Epithelial cell of proximal tubule (primary cell): Measurements from ENCODE around the gene BICDL2. TPM values are rescaled to one million over a fixed set of nuclear protein-coding genes. Genes with fewer than 3 reads are reported as not detected.

Experiments
- DNase-seq: peaks from one replicate; pipeline ENCODE4 v3.0.0-alpha.2; 2011; ENCODE audit warnings: low read depth
- H3K4me3 ChIP-seq: 2 replicates; pipeline ENCODE4 v1.5.1; 2011; ENCODE audit warnings: low read depth, mild to moderate bottlenecking, low read length
- total RNA-seq: library from RNA; depleted of rRNA; stranded (reverse); fragments of >200 nt; gene quantifications from 2 replicates; pipeline ENCODE4 v1.2.3, GENCODE V29; 2015
- TF ChIP-seq, protein P1 (sequence below): conservative IDR thresholded peaks from 2 replicates; pipeline ENCODE4 v1.5.1; 2012; ENCODE audit warnings: low read depth, mild to moderate bottlenecking, low read length

The BICDL2 gene
- total RNA-seq, 1 donor from 2014 or later = 4.6 TPM

DNA sequence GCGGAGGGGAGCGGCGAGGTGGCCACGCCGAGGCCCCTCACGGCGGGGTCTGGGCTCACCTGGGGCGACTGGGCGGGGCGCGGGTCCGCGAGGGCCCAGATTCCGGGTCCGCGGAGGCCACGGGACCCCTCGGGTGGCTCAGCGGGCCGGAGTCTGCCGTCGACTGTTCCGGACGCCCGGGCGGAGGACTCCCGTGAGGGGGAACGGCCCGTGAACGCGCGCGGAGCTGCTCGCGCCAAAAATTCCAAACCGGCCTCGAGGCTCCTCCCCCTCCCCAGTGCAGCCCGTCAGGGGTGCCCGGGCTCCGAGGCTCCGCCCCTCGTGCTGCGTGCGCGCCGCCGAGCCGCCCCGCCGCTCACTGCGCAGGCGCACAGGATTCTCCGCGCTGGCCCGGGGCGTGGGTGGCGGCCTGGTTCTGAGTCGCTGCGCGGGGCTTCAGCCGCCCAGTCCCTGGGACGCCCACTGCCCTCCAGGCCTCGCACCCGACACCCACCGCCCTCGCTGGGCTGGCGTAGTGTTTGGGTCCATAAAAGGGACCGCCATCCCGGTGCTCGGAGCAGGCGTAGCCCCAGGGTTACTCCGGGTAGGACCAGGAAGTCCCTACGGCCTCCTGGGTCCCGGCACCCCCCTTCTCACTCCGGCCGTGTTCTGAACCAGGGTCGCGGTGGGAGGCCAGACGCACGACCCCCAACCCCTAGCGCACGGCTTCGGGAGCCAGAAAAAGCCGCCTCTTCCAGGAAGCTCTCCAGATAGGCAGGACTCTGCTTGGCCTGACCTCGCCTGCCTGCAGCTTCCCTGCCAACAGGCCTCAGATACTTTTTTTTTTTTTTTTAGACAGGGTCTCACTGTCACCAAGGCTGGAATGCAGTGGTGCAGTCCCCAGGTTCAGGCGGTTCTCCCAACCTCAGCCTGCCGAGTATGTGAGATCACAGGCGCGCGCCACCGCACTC, 56.2 kb downstream of the BICDL2 start, which contains the start of gene PKMYT1:
Gene PKMYT1, minus strand, starts transcription at position 220 of the 950 bp plus-strand sequence. CDS start 789 bp downstream, outside the sequence.
- TF ChIP-seq, protein P1, sequence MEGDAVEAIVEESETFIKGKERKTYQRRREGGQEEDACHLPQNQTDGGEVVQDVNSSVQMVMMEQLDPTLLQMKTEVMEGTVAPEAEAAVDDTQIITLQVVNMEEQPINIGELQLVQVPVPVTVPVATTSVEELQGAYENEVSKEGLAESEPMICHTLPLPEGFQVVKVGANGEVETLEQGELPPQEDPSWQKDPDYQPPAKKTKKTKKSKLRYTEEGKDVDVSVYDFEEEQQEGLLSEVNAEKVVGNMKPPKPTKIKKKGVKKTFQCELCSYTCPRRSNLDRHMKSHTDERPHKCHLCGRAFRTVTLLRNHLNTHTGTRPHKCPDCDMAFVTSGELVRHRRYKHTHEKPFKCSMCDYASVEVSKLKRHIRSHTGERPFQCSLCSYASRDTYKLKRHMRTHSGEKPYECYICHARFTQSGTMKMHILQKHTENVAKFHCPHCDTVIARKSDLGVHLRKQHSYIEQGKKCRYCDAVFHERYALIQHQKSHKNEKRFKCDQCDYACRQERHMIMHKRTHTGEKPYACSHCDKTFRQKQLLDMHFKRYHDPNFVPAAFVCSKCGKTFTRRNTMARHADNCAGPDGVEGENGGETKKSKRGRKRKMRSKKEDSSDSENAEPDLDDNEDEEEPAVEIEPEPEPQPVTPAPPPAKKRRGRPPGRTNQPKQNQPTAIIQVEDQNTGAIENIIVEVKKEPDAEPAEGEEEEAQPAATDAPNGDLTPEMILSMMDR = no peak
- no peak for DNase-seq
- H3K4me3 ChIP-seq = peak within 1 kb of the TSS; percentile 90

DNA sequence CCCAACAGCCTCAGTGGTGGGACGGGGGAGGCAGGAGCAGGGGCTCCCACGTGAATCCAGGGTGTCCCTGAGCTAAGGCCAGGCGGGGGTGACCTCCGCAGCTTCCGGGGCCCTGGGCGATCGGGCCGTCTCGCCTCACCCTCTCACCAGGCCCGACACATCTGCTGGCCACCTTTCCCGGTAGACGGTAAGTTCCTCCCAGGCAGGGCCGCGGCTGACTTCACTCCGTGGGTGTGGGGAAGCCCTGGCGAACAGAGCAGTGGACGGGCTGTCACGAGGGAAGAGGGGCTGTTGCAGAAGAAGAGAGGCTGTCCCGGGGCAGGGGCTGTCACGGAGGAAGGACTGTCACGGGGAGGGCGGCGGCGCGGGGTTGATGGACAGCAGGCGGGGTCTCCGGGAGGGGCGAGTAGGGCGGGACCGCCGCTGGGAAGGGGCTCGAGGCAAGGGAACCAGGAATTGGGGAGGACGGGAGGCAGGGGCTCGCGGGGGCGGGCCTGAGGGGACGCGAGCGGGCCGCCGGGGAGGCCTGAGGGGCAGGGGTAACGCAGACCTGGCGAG, 57.0 kb downstream of the BICDL2 start:
- TF ChIP-seq, protein P1 = no peak
- H3K4me3 ChIP-seq = peak overlapping the region; percentile 90
- no peak for DNase-seq

Other genes starting within 250 kb of the BICDL2 start
- gene PRSS33, start 249.4 kb downstream of the BICDL2 start, total RNA-seq = not detected in 2 replicates
- gene PRSS41, start 238.5 kb downstream of the BICDL2 start, total RNA-seq = not detected in 2 replicates
- gene PRSS21, start 219.7 kb downstream of the BICDL2 start, total RNA-seq = 0.87 and 4.6 TPM in 2 replicates
- 0.06 and 2.1 TPM in 2 replicates for gene ZG16B, start 206.6 kb downstream of the BICDL2 start, total RNA-seq
- gene PRSS22, start 178.8 kb downstream of the BICDL2 start, total RNA-seq = 9.5 and 11.1 TPM in 2 replicates
- 49.6 and 55.5 TPM in 2 replicates for gene FLYWCH2, start 153.7 kb downstream of the BICDL2 start, total RNA-seq
- gene FLYWCH1, start 125.0 kb downstream of the BICDL2 start, total RNA-seq = 28.0 and 47.1 TPM in 2 replicates
- 0.72 and 4.2 TPM in 2 replicates for gene KREMEN2, start 72.7 kb downstream of the BICDL2 start, total RNA-seq
- gene PAQR4, start 67.6 kb downstream of the BICDL2 start, total RNA-seq = 33.4 and 36.0 TPM in 2 replicates
- gene PKMYT1, start 56.5 kb downstream of the BICDL2 start, total RNA-seq = 107 and 120 TPM in 2 replicates
- gene CLDN9, start 24.0 kb downstream of the BICDL2 start, total RNA-seq = 0.29 and 3.5 TPM in 2 replicates
- gene CLDN6, start 18.8 kb downstream of the BICDL2 start, total RNA-seq = 255 and 813 TPM in 2 replicates
- gene TNFRSF12A, start 16.6 kb downstream of the BICDL2 start, total RNA-seq = 451 and 701 TPM in 2 replicates
- gene HCFC1R1, start 13.0 kb downstream of the BICDL2 start, total RNA-seq = 14.3 and 39.0 TPM in 2 replicates
- gene THOC6, start 12.9 kb downstream of the BICDL2 start, total RNA-seq = 19.0 and 24.2 TPM in 2 replicates
- under 0.01 and 0.52 TPM in 2 replicates for gene MMP25, start 9.6 kb upstream of the BICDL2 start, total RNA-seq
- gene IL32, start 28.7 kb upstream of the BICDL2 start, total RNA-seq = 461 and 747 TPM in 2 replicates
- gene ZSCAN10, start 62.4 kb upstream of the BICDL2 start, total RNA-seq = not detected in 2 replicates
- gene ZNF205, start 75.6 kb upstream of the BICDL2 start, total RNA-seq = 15.8 and 22.1 TPM in 2 replicates
- gene ZNF213, start 98.1 kb upstream of the BICDL2 start, total RNA-seq = 2.4 and 7.7 TPM in 2 replicates
- 0.52 TPM in 1 of 2 replicates, not detected in the other for gene OR1F1, start 151.3 kb upstream of the BICDL2 start, total RNA-seq
- gene ZNF200, start 198.2 kb upstream of the BICDL2 start, total RNA-seq = 6.1 and 6.3 TPM in 2 replicates
- gene MEFV, start 219.7 kb upstream of the BICDL2 start, total RNA-seq = not detected in 2 replicates
- 18.1 and 33.1 TPM in 2 replicates for gene ZNF263, start 246.5 kb upstream of the BICDL2 start, total RNA-seq